ENCODE measurements around the gene ROBO4.

The ROBO4 gene

GRCh38 chr11:124897674-124898262 lies at the start of gene ROBO4:
Gene ROBO4 (minus strand): TSS chr11:124897865. CDS start chr11:124897795, 70 bp downstream.
- no peaks in the 10 kb centered on the region for H3K9me3 ChIP-seq (ENCODE audit: control insufficient read depth, low read length)
- no peaks in the 10 kb centered on the region for H3K36me3 ChIP-seq (ENCODE audit: control insufficient read depth, insufficient read depth, low read length)
- H3K9ac ChIP-seq (ENCODE audit: low read length): no peak within 1 kb of the TSS
- no peaks in the 10 kb centered on the region for H3K27me3 ChIP-seq (ENCODE audit: control insufficient read depth, insufficient read depth, low read length)
- H3K4me3 ChIP-seq (ENCODE audit: low read length): no peak within 1 kb of the TSS
- H3K4me1 ChIP-seq (ENCODE audit: control insufficient read depth, insufficient read depth, low read length): no peaks in the 10 kb centered on the region

GRCh38 chr11:124946735-124947141 lies 49.1 kb upstream of the ROBO4 start:
- Histone ChIP-seq H3K9me3 (ENCODE audit: control insufficient read depth, low read length) (no peaks in the 10 kb centered on the region), H3K27me3 (ENCODE audit: control insufficient read depth, insufficient read depth, low read length) (no peaks in the 10 kb centered on the region), H3K36me3 (ENCODE audit: control insufficient read depth, insufficient read depth, low read length) (no peaks in the 10 kb centered on the region), H3K4me1 (ENCODE audit: control insufficient read depth, insufficient read depth, low read length) (no peaks in the 10 kb centered on the region), H3K9ac (ENCODE audit: low read length) (no peak overlapping the region), H3K4me3 (ENCODE audit: low read length) (no peak overlapping the region)

- no peak overlapping the region for H3K4me3 ChIP-seq (ENCODE audit: low read length)
- no peaks in the 10 kb centered on the region for H3K36me3 ChIP-seq (ENCODE audit: control insufficient read depth, insufficient read depth, low read length)
- no peak overlapping the region for H3K9ac ChIP-seq (ENCODE audit: low read length)
- no peaks in the 10 kb centered on the region for H3K9me3 ChIP-seq (ENCODE audit: control insufficient read depth, low read length)
- no peaks in the 10 kb centered on the region for H3K4me1 ChIP-seq (ENCODE audit: control insufficient read depth, insufficient read depth, low read length)
- H3K27me3 ChIP-seq (ENCODE audit: control insufficient read depth, insufficient read depth, low read length): no peaks in the 10 kb centered on the region
These were observed 48.2 kb upstream of the ROBO4 start for GRCh38 chr11:124945826-124946225.

GRCh38 chr11:124944565-124944964 lies 46.9 kb upstream of the ROBO4 start:
- Histone ChIP-seq H3K9me3 (ENCODE audit: control insufficient read depth, low read length) (no peaks in the 10 kb centered on the region), H3K4me3 (ENCODE audit: low read length) (no peak overlapping the region), H3K27me3 (ENCODE audit: control insufficient read depth, insufficient read depth, low read length) (no peaks in the 10 kb centered on the region), H3K4me1 (ENCODE audit: control insufficient read depth, insufficient read depth, low read length) (no peaks in the 10 kb centered on the region), H3K9ac (ENCODE audit: low read length) (no peak overlapping the region), H3K36me3 (ENCODE audit: control insufficient read depth, insufficient read depth, low read length) (no peaks in the 10 kb centered on the region)

GRCh38 chr11:124943741-124944140 lies 46.1 kb upstream of the ROBO4 start:
- Histone ChIP-seq H3K4me3 (ENCODE audit: low read length) (no peak overlapping the region), H3K9ac (ENCODE audit: low read length) (no peak overlapping the region), H3K27me3 (ENCODE audit: control insufficient read depth, insufficient read depth, low read length) (no peaks in the 10 kb centered on the region), H3K9me3 (ENCODE audit: control insufficient read depth, low read length) (no peaks in the 10 kb centered on the region), H3K36me3 (ENCODE audit: control insufficient read depth, insufficient read depth, low read length) (no peaks in the 10 kb centered on the region), H3K4me1 (ENCODE audit: control insufficient read depth, insufficient read depth, low read length) (no peaks in the 10 kb centered on the region)

- Histone ChIP-seq H3K4me3 (ENCODE audit: low read length) (no peak overlapping the region), H3K27me3 (ENCODE audit: control insufficient read depth, insufficient read depth, low read length) (no peaks in the 10 kb centered on the region), H3K9ac (ENCODE audit: low read length) (no peak overlapping the region)
These were observed 45.6 kb upstream of the ROBO4 start for GRCh38 chr11:124943254-124943616.

GRCh38 chr11:124942466-124943253 lies 45.0 kb upstream of the ROBO4 start:
- Histone ChIP-seq H3K27me3 (ENCODE audit: control insufficient read depth, insufficient read depth, low read length) (no peaks in the 10 kb centered on the region), H3K36me3 (ENCODE audit: control insufficient read depth, insufficient read depth, low read length) (no peaks in the 10 kb centered on the region), H3K4me1 (ENCODE audit: control insufficient read depth, insufficient read depth, low read length) (no peaks in the 10 kb centered on the region), H3K4me3 (ENCODE audit: low read length) (no peak overlapping the region), H3K9me3 (ENCODE audit: control insufficient read depth, low read length) (no peaks in the 10 kb centered on the region), H3K9ac (ENCODE audit: low read length) (no peak overlapping the region)

More at GRCh38 chr11:124943254-124943616, 45.6 kb upstream of the ROBO4 start:
- Histone ChIP-seq H3K9me3 (ENCODE audit: control insufficient read depth, low read length) (no peaks in the 10 kb centered on the region), H3K36me3 (ENCODE audit: control insufficient read depth, insufficient read depth, low read length) (no peaks in the 10 kb centered on the region), H3K4me1 (ENCODE audit: control insufficient read depth, insufficient read depth, low read length) (no peaks in the 10 kb centered on the region)

- Histone ChIP-seq H3K4me3 (ENCODE audit: low read length) (no peak overlapping the region), H3K9me3 (ENCODE audit: control insufficient read depth, low read length) (no peaks in the 10 kb centered on the region), H3K4me1 (ENCODE audit: control insufficient read depth, insufficient read depth, low read length) (no peaks in the 10 kb centered on the region), H3K9ac (ENCODE audit: low read length) (no peak overlapping the region), H3K36me3 (ENCODE audit: control insufficient read depth, insufficient read depth, low read length) (no peaks in the 10 kb centered on the region), H3K27me3 (ENCODE audit: control insufficient read depth, insufficient read depth, low read length) (no peaks in the 10 kb centered on the region)
These were observed 44.0 kb upstream of the ROBO4 start for GRCh38 chr11:124941703-124942102.

- Histone ChIP-seq H3K9me3 (ENCODE audit: control insufficient read depth, low read length) (no peaks in the 10 kb centered on the region), H3K4me3 (ENCODE audit: low read length) (no peak overlapping the region), H3K36me3 (ENCODE audit: control insufficient read depth, insufficient read depth, low read length) (no peaks in the 10 kb centered on the region), H3K27me3 (ENCODE audit: control insufficient read depth, insufficient read depth, low read length) (no peaks in the 10 kb centered on the region), H3K4me1 (ENCODE audit: control insufficient read depth, insufficient read depth, low read length) (no peaks in the 10 kb centered on the region), H3K9ac (ENCODE audit: low read length) (no peak overlapping the region)
These were observed 41.3 kb upstream of the ROBO4 start for GRCh38 chr11:124938970-124939369.

GRCh38 chr11:124938206-124938765 lies 40.6 kb upstream of the ROBO4 start:
- Histone ChIP-seq H3K36me3 (ENCODE audit: control insufficient read depth, insufficient read depth, low read length) (no peaks in the 10 kb centered on the region), H3K9me3 (ENCODE audit: control insufficient read depth, low read length) (no peaks in the 10 kb centered on the region), H3K9ac (ENCODE audit: low read length) (no peak overlapping the region), H3K27me3 (ENCODE audit: control insufficient read depth, insufficient read depth, low read length) (no peaks in the 10 kb centered on the region), H3K4me3 (ENCODE audit: low read length) (no peak overlapping the region), H3K4me1 (ENCODE audit: control insufficient read depth, insufficient read depth, low read length) (no peaks in the 10 kb centered on the region)

- Histone ChIP-seq H3K9me3 (ENCODE audit: control insufficient read depth, low read length) (no peaks in the 10 kb centered on the region), H3K9ac (ENCODE audit: low read length) (no peak overlapping the region), H3K27me3 (ENCODE audit: control insufficient read depth, insufficient read depth, low read length) (no peaks in the 10 kb centered on the region)
These were observed 39.8 kb upstream of the ROBO4 start for GRCh38 chr11:124937336-124937935.

More at GRCh38 chr11:124937336-124937935, 39.8 kb upstream of the ROBO4 start:
- H3K36me3 ChIP-seq (ENCODE audit: control insufficient read depth, insufficient read depth, low read length): no peaks in the 10 kb centered on the region
- no peak overlapping the region for H3K4me3 ChIP-seq (ENCODE audit: low read length)
- H3K4me1 ChIP-seq (ENCODE audit: control insufficient read depth, insufficient read depth, low read length): no peaks in the 10 kb centered on the region
